ENCODE results near the gene OR51E2.

Gene OR51E2

DNA sequence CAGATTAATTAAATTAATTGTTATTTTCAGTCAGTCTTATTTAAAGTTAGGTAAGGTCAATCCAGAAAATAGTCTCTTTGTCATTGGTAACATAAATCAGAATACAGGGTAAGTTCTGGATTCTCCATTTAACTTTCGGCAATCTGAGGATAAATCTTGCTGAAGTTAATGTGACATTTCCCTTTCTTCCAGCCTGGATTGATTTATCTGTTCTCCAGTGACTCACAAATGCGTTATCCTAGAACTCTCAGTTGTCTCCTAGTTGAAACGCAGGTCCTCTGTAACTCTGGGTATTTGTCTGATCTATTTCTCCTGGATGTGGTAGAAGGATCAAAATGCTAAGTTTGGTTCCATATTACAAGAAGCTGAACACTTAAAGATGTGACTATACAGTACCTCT is 32.9 kb downstream of the OR51E2 start:
- Histone ChIP-seq H3K4me1 (ENCODE audit: control insufficient read depth in 1 of 2, insufficient read depth in 2 of 2, low read length in 2 of 2) (no peaks in the 10 kb centered on the region), H3K36me3 (ENCODE audit: control insufficient read depth in 1 of 2, insufficient read depth in 2 of 2, low read length in 2 of 2) (no peaks in the 10 kb centered on the region), H3K4me3 (ENCODE audit: low read depth in 1 of 2, low read length in 2 of 2) (no peak overlapping the region), H3K9me3 (ENCODE audit: control insufficient read depth in 1 of 2, low read length in 2 of 2) (no peaks in the 10 kb centered on the region), H3K27ac (ENCODE audit: low read depth, low read length) (no peak overlapping the region), H3K27me3 (ENCODE audit: control insufficient read depth in 1 of 2, insufficient read depth in 2 of 2, low read length in 2 of 2) (peaks cover 0 to 4% of the 10 kb centered on the region in 2 donors), H3K9ac (ENCODE audit: low read depth in 1 of 2, low read length in 2 of 2) (no peak overlapping the region)

- Histone ChIP-seq H3K27ac (ENCODE audit: low read depth, low read length) (no peak overlapping the region), H3K36me3 (ENCODE audit: control insufficient read depth in 1 of 2, insufficient read depth in 2 of 2, low read length in 2 of 2) (no peaks in the 10 kb centered on the region), H3K4me1 (ENCODE audit: control insufficient read depth in 1 of 2, insufficient read depth in 2 of 2, low read length in 2 of 2) (no peaks in the 10 kb centered on the region), H3K9me3 (ENCODE audit: control insufficient read depth in 1 of 2, low read length in 2 of 2) (no peaks in the 10 kb centered on the region), H3K4me3 (ENCODE audit: low read depth in 1 of 2, low read length in 2 of 2) (no peak overlapping the region), H3K9ac (ENCODE audit: low read depth in 1 of 2, low read length in 2 of 2) (no peak overlapping the region), H3K27me3 (ENCODE audit: control insufficient read depth in 1 of 2, insufficient read depth in 2 of 2, low read length in 2 of 2) (peaks cover 0 to 4% of the 10 kb centered on the region in 2 donors)
Observed at GRCh38 chr11:4664183-4664582, 33.5 kb downstream of the OR51E2 start.

DNA sequence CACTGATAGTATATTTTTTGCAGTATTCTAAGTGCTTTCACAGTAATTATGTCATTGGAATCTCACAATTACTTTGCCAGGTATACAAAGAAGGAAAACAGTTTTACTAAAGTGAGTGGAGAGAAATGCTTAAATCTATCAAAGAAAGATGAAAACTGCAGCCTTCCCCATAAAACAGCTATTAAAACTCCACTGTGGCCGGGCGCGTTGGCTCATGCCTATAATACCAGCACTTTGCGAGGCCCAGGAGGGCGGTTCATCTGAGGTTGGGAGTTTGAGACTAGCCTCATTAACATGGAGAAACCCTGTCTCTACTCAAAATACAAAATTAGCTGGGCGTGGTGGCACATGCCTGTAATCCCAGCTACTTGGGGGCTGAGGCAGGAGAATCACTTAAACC is 34.8 kb downstream of the OR51E2 start:
- Histone ChIP-seq H3K4me3 (ENCODE audit: low read depth in 1 of 2, low read length in 2 of 2) (no peak overlapping the region), H3K9ac (ENCODE audit: low read depth in 1 of 2, low read length in 2 of 2) (no peak overlapping the region), H3K4me1 (ENCODE audit: control insufficient read depth in 1 of 2, insufficient read depth in 2 of 2, low read length in 2 of 2) (no peaks in the 10 kb centered on the region), H3K36me3 (ENCODE audit: control insufficient read depth in 1 of 2, insufficient read depth in 2 of 2, low read length in 2 of 2) (no peaks in the 10 kb centered on the region), H3K27ac (ENCODE audit: low read depth, low read length) (no peak overlapping the region), H3K27me3 (ENCODE audit: control insufficient read depth in 1 of 2, insufficient read depth in 2 of 2, low read length in 2 of 2) (peaks cover 0 to 4% of the 10 kb centered on the region in 2 donors), H3K9me3 (ENCODE audit: control insufficient read depth in 1 of 2, low read length in 2 of 2) (no peaks in the 10 kb centered on the region)

DNA sequence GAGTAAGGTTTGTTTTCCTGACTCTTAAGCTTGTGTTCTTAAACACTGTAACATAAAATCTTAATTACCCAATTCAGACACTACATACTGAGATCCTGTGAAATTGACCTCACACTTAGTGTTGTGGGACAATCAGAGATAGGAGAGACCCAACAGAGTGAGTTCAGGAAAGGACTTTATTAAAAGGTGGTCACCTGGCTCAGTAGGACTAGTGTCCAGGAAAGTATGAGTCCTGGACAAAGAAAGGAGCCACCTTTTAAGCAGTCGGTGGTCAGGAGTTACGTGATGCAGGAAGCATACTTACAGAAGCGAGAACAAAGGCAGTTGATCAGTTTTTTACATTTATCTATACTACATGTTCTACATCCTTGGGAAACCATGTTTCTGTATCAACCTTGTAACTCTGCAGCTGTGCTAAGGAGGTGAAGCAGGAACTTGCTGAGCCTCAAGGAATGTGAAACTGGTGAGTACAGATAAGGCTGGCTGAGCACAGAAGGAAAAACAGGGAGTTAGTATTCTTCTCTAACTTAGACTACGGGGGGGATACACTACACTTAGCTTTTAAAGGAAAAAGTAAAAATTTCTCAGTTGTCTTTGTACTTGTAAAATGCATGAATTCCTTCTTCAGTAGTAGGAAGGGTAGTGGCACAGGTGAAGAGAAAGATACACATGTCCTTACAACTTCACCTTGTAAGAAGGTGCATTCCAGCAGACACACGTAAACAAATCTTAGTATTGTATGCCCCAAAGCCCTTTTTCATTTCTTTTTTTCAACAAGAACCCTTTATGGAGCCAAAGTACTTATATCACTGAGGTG is 38.8 kb downstream of the OR51E2 start:
- H3K4me1 ChIP-seq (ENCODE audit: control insufficient read depth in 1 of 2, insufficient read depth in 2 of 2, low read length in 2 of 2), result no peaks in the 10 kb centered on the region
- no peaks in the 10 kb centered on the region for H3K36me3 ChIP-seq (ENCODE audit: control insufficient read depth in 1 of 2, insufficient read depth in 2 of 2, low read length in 2 of 2)
- H3K9me3 ChIP-seq (ENCODE audit: control insufficient read depth in 1 of 2, low read length in 2 of 2), result no peaks in the 10 kb centered on the region
- H3K4me3 ChIP-seq (ENCODE audit: low read depth in 1 of 2, low read length in 2 of 2), result no peak overlapping the region
- H3K27me3 ChIP-seq (ENCODE audit: control insufficient read depth in 1 of 2, insufficient read depth in 2 of 2, low read length in 2 of 2), result peaks cover 0 to 4% of the 10 kb centered on the region in 2 donors
- H3K9ac ChIP-seq (ENCODE audit: low read depth in 1 of 2, low read length in 2 of 2), result no peak overlapping the region
- no peak overlapping the region for H3K27ac ChIP-seq (ENCODE audit: low read depth, low read length)

GRCh38 chr11:4654635-4655369 is 42.9 kb downstream of the OR51E2 start:
- Histone ChIP-seq H3K4me1 (ENCODE audit: control insufficient read depth in 1 of 2, insufficient read depth in 2 of 2, low read length in 2 of 2) (no peaks in the 10 kb centered on the region), H3K9me3 (ENCODE audit: control insufficient read depth in 1 of 2, low read length in 2 of 2) (no peaks in the 10 kb centered on the region), H3K4me3 (ENCODE audit: low read depth in 1 of 2, low read length in 2 of 2) (no peak overlapping the region), H3K9ac (ENCODE audit: low read depth in 1 of 2, low read length in 2 of 2) (no peak overlapping the region), H3K27me3 (ENCODE audit: control insufficient read depth in 1 of 2, insufficient read depth in 2 of 2, low read length in 2 of 2) (no peaks in the 10 kb centered on the region), H3K36me3 (ENCODE audit: control insufficient read depth in 1 of 2, insufficient read depth in 2 of 2, low read length in 2 of 2) (no peaks in the 10 kb centered on the region), H3K27ac (ENCODE audit: low read depth, low read length) (no peak overlapping the region)

GRCh38 chr11:4647766-4648165 is 49.9 kb downstream of the OR51E2 start:
- H3K4me1 ChIP-seq (ENCODE audit: control insufficient read depth in 1 of 2, insufficient read depth in 2 of 2, low read length in 2 of 2), result no peaks in the 10 kb centered on the region

DNA sequence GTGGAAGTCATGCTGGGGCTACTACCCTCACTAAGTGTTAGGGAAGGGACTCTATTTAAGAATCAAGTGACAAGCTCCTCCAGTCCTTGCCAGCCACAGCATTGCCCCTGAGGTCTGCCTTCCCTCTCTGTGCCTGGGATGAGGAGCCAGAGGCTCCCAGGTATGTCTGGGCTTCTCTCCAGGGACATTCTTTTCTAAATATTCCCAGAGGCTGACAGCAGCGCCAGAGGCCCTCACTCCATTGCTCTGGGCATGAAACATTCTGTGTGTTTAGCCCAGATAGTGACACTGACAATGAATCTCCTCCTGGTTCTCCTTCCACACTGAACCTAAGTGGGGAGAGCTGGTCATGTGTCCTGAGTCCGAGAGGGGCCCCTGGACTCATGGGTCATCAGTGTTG is 51.7 kb downstream of the OR51E2 start:
- Histone ChIP-seq H3K9me3 (ENCODE audit: control insufficient read depth in 1 of 2, low read length in 2 of 2) (no peaks in the 10 kb centered on the region), H3K36me3 (ENCODE audit: control insufficient read depth in 1 of 2, insufficient read depth in 2 of 2, low read length in 2 of 2) (no peaks in the 10 kb centered on the region), H3K4me1 (ENCODE audit: control insufficient read depth in 1 of 2, insufficient read depth in 2 of 2, low read length in 2 of 2) (no peaks in the 10 kb centered on the region), H3K4me3 (ENCODE audit: low read depth in 1 of 2, low read length in 2 of 2) (no peak overlapping the region), H3K9ac (ENCODE audit: low read depth in 1 of 2, low read length in 2 of 2) (no peak overlapping the region), H3K27ac (ENCODE audit: low read depth, low read length) (no peak overlapping the region), H3K27me3 (ENCODE audit: control insufficient read depth in 1 of 2, insufficient read depth in 2 of 2, low read length in 2 of 2) (peaks cover 4 to 6% of the 10 kb centered on the region in 2 donors)

More at GRCh38 chr11:4647766-4648165, 49.9 kb downstream of the OR51E2 start:
- Histone ChIP-seq H3K4me3 (ENCODE audit: low read depth in 1 of 2, low read length in 2 of 2) (no peak overlapping the region), H3K36me3 (ENCODE audit: control insufficient read depth in 1 of 2, insufficient read depth in 2 of 2, low read length in 2 of 2) (no peaks in the 10 kb centered on the region), H3K9ac (ENCODE audit: low read depth in 1 of 2, low read length in 2 of 2) (no peak overlapping the region), H3K9me3 (ENCODE audit: control insufficient read depth in 1 of 2, low read length in 2 of 2) (no peaks in the 10 kb centered on the region), H3K27ac (ENCODE audit: low read depth, low read length) (no peak overlapping the region), H3K27me3 (ENCODE audit: control insufficient read depth in 1 of 2, insufficient read depth in 2 of 2, low read length in 2 of 2) (peaks cover 0 to 5% of the 10 kb centered on the region in 2 donors)

- Histone ChIP-seq H3K4me1 (ENCODE audit: control insufficient read depth in 1 of 2, insufficient read depth in 2 of 2, low read length in 2 of 2) (no peaks in the 10 kb centered on the region), H3K27ac (ENCODE audit: low read depth, low read length) (no peak overlapping the region), H3K9me3 (ENCODE audit: control insufficient read depth in 1 of 2, low read length in 2 of 2) (no peaks in the 10 kb centered on the region), H3K4me3 (ENCODE audit: low read depth in 1 of 2, low read length in 2 of 2) (no peak overlapping the region), H3K36me3 (ENCODE audit: control insufficient read depth in 1 of 2, insufficient read depth in 2 of 2, low read length in 2 of 2) (no peaks in the 10 kb centered on the region), H3K9ac (ENCODE audit: low read depth in 1 of 2, low read length in 2 of 2) (no peak overlapping the region), H3K27me3 (ENCODE audit: control insufficient read depth in 1 of 2, insufficient read depth in 2 of 2, low read length in 2 of 2) (peaks cover 4 to 9% of the 10 kb centered on the region in 2 donors)
Observed at GRCh38 chr11:4644233-4644632, 53.4 kb downstream of the OR51E2 start.

GRCh38 chr11:4643682-4644081 is 54.0 kb downstream of the OR51E2 start, which contains the start of gene OR51E1:
OR51E1 (plus strand) TSS chr11:4643982; CDS start chr11:4652527, 8,545 bp downstream.
- no peak within 1 kb of the TSS for H3K27ac ChIP-seq (ENCODE audit: low read depth, low read length)
- peaks cover 4 to 9% of the 10 kb centered on the region in 2 donors for H3K27me3 ChIP-seq (ENCODE audit: control insufficient read depth in 1 of 2, insufficient read depth in 2 of 2, low read length in 2 of 2)
- H3K36me3 ChIP-seq (ENCODE audit: control insufficient read depth in 1 of 2, insufficient read depth in 2 of 2, low read length in 2 of 2), result no peaks in the 10 kb centered on the region
- no peaks in the 10 kb centered on the region for H3K9me3 ChIP-seq (ENCODE audit: control insufficient read depth in 1 of 2, low read length in 2 of 2)
- no peaks in the 10 kb centered on the region for H3K4me1 ChIP-seq (ENCODE audit: control insufficient read depth in 1 of 2, insufficient read depth in 2 of 2, low read length in 2 of 2)
- no peak within 1 kb of the TSS for H3K4me3 ChIP-seq (ENCODE audit: low read depth in 1 of 2, low read length in 2 of 2)
- no peak within 1 kb of the TSS for H3K9ac ChIP-seq (ENCODE audit: low read depth in 1 of 2, low read length in 2 of 2)

DNA sequence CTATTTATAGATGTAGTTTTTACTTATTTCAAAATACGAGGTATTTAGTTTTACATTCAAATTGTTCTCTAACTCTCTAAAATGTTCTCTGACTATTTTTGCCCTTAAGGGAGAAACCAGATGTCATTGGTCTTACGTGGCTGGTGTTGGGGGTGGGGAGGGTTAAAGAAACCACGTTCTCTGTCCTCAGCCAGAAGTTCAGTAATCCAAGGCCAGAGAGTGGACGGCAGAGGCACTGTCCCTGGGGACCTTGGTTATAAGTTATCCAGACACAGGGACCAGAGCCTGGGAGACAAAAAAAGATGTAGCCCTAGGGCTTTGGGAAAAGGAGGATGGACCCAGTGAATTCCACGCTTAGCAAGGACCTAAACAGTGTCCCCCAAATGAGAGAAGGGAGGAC is 54.6 kb downstream of the OR51E2 start:
- Histone ChIP-seq H3K36me3 (ENCODE audit: control insufficient read depth in 1 of 2, insufficient read depth in 2 of 2, low read length in 2 of 2) (no peaks in the 10 kb centered on the region), H3K4me1 (ENCODE audit: control insufficient read depth in 1 of 2, insufficient read depth in 2 of 2, low read length in 2 of 2) (no peaks in the 10 kb centered on the region), H3K9me3 (ENCODE audit: control insufficient read depth in 1 of 2, low read length in 2 of 2) (no peaks in the 10 kb centered on the region), H3K9ac (ENCODE audit: low read depth in 1 of 2, low read length in 2 of 2) (no peak overlapping the region), H3K27ac (ENCODE audit: low read depth, low read length) (no peak overlapping the region), H3K27me3 (ENCODE audit: control insufficient read depth in 1 of 2, insufficient read depth in 2 of 2, low read length in 2 of 2) (peaks cover 4 to 9% of the 10 kb centered on the region in 2 donors), H3K4me3 (ENCODE audit: low read depth in 1 of 2, low read length in 2 of 2) (no peak overlapping the region)

Measured in duodenal mucosa (tissue), 2 donors.